Caco-2 (cell line): ENCODE data around the gene PCTP. TPM values are rescaled to one million over a fixed set of nuclear protein-coding genes. Genes with fewer than 3 reads are reported as not detected.

ENCODE experiments used
- BruUV-seq: library from RNA; stranded (reverse); fragments of 400-500 nt; replicated peaks from 2 replicates; lab custom pipeline; 2021; lab: Mats Ljungman, UMichigan
- CTCF ChIA-PET: fragments of 300-600 bp; sonication (Branson Sonifier 250); formaldehyde crosslinking; loops from one replicate; lab custom pipeline; 2022; ENCODE audit warnings: antibody characterized with exemption; lab: Charles Lee
- POLR2A ChIA-PET: fragments of 300-600 bp; sonication (Branson Sonifier 250); formaldehyde crosslinking; loops from one replicate; lab custom pipeline; 2022; ENCODE audit warnings: antibody characterized with exemption; lab: Charles Lee
- DNase-seq, 2 experiments: peaks; one replicate each; pipeline versions ENCODE4 v3.0.0 to v3.0.0-alpha.2; 2020 to 2022
- H3K27me3 ChIP-seq: replicated peaks from 2 replicates; pipeline ENCODE4 v1.6.0; 2011; ENCODE audit warnings: low read length; ENCODE audit not compliant: control insufficient read depth, insufficient read depth
- H3K36me3 ChIP-seq: 2 replicates; pipeline ENCODE4 v1.5.1; 2011; ENCODE audit warnings: low read length; ENCODE audit not compliant: control insufficient read depth, insufficient read depth
- H3K4me1 ChIP-seq: fragments of 250-450 bp; sonication (Bioruptor Pico); 2 replicates; pipeline ENCODE4 v1.5.1; 2020; ENCODE audit warnings: mild to moderate bottlenecking
- H3K4me3 ChIP-seq: 2 replicates; pipeline ENCODE4 v1.5.1; 2011; ENCODE audit warnings: low read depth, mild to moderate bottlenecking, control low read depth, low read length
- H3K9me3 ChIP-seq: fragments of 250-450 bp; sonication (Bioruptor Pico); 2 replicates; pipeline ENCODE4 v1.5.1; 2020; ENCODE audit warnings: mild to moderate bottlenecking, moderate library complexity
- H3K27ac Mint-ChIP-seq: one replicate; pipeline ENCODE4 v1.8.0; 2022; ENCODE audit warnings: mixed read lengths; ENCODE audit not compliant: unreplicated experiment
- H3K27me3 Mint-ChIP-seq: one replicate; pipeline ENCODE4 v1.8.0; 2022; ENCODE audit warnings: mixed read lengths; ENCODE audit not compliant: insufficient read depth, unreplicated experiment
- H3K36me3 Mint-ChIP-seq: one replicate; pipeline ENCODE4 v1.8.0; 2022; ENCODE audit warnings: mild to moderate bottlenecking, mixed read lengths; ENCODE audit not compliant: insufficient read depth, unreplicated experiment
- H3K4me1 Mint-ChIP-seq: one replicate; pipeline ENCODE4 v1.8.0; 2022; ENCODE audit warnings: low read depth, mixed read lengths; ENCODE audit not compliant: unreplicated experiment
- H3K4me3 Mint-ChIP-seq: one replicate; pipeline ENCODE4 v1.8.0; 2022; ENCODE audit warnings: mild to moderate bottlenecking, moderate library complexity, mixed read lengths; ENCODE audit not compliant: unreplicated experiment
- H3K9me3 Mint-ChIP-seq: one replicate; pipeline ENCODE4 v1.8.0; 2022; ENCODE audit warnings: mixed read lengths; ENCODE audit not compliant: unreplicated experiment
- intact Hi-C: fragments of 100-400 bp; cut with micrococcal nuclease; formaldehyde crosslinking; loops from one replicate; pipeline ENCODE4 v1.10.0; 2022; ENCODE audit not compliant: unreplicated experiment
- total RNA-seq: library from RNA; stranded (reverse); gene quantifications from 2 replicates; pipeline ENCODE4 v1.2.3, GENCODE V29; 2022
- TF ChIP-seq, protein P1 (sequence below), 2 experiments: fragments of 200-600 bp in 1 of 2; IDR thresholded peaks; 1 replicate in 1 of 2; 2 replicates in 1 of 2; pipeline versions ENCODE4 v1.5.1 to v1.8.0; 2011 to 2022; ENCODE audit warnings: antibody characterized with exemption in 1 of 2, control low read depth in 1 of 2, inconsistent platforms in 1 of 2, low read depth in 1 of 2, low read length in 1 of 2, mild to moderate bottlenecking in 1 of 2, moderate library complexity in 1 of 2; ENCODE audit not compliant: insufficient read depth in 1 of 2, severe bottlenecking in 1 of 2, unreplicated experiment in 1 of 2

The PCTP gene
- total RNA-seq, 1 experiment from 2014 or later = 16.7 TPM

DNA sequence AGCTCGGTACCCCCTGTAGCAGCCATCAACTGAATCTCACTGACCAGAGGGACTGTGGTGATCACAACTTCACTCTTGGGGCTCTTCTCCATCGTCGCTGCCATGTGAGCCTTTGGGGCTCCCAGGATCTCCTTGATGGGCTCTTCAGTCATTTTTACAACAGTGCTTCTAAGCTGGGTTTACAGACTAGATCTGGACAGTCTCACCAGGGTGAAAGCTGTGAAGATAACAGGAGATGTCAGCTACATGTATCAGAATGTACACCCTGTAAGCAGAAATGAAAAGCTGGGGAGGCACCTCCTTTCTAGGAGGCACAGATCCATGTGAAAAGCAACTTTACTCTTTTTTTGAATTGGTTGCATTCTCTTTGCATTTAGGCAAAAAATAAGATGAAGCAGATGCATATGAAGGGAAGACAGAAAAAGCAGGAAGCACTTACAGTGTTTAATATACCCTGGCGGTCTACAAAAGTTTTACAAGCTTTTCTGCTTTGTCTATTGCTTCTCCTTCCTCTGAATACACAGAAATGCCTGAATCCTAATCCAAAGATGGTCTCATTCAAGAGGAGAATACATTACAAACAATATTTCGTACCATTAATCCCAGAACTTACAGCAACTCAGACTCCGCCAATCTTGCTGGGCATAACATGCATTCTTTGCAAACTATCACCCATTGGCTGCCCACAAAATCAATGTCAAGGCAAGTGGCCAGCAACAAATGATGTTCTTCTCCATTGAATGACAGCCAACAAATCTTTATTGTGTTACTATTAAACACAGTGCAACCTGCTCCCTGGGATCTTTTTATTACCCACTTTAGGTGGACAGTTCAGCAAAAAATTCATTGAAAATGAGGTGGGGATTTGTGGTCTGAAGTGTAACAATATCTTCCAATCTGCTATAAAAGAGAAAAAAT is 29.7 kb upstream of the PCTP start:
- H3K9me3 ChIP-seq = peaks cover 5% of the 10 kb centered on the region; the same call in 1 of the 2 replicates
- no peaks in the 10 kb centered on the region for H3K36me3 ChIP-seq
- no peak overlapping the region for H3K27ac Mint-ChIP-seq
- intact Hi-C loops = no loop called here
- no peak for DNase-seq
- CTCF ChIA-PET = interaction anchor here (0.6 kb wide), 1 partner anchor 194 kb away, joined by 7 read pairs; no protein-coding TSS in a partner anchor
- no peaks in the 10 kb centered on the region for H3K9me3 Mint-ChIP-seq
- no peaks in the 10 kb centered on the region; the same call in 1 of the 2 replicates for H3K27me3 ChIP-seq
- H3K4me1 ChIP-seq = no peaks in the 10 kb centered on the region
- peaks cover 27% of the 10 kb centered on the region for H3K27me3 Mint-ChIP-seq
- no peaks in the 10 kb centered on the region for H3K36me3 Mint-ChIP-seq
- TF ChIP-seq, protein P1, sequence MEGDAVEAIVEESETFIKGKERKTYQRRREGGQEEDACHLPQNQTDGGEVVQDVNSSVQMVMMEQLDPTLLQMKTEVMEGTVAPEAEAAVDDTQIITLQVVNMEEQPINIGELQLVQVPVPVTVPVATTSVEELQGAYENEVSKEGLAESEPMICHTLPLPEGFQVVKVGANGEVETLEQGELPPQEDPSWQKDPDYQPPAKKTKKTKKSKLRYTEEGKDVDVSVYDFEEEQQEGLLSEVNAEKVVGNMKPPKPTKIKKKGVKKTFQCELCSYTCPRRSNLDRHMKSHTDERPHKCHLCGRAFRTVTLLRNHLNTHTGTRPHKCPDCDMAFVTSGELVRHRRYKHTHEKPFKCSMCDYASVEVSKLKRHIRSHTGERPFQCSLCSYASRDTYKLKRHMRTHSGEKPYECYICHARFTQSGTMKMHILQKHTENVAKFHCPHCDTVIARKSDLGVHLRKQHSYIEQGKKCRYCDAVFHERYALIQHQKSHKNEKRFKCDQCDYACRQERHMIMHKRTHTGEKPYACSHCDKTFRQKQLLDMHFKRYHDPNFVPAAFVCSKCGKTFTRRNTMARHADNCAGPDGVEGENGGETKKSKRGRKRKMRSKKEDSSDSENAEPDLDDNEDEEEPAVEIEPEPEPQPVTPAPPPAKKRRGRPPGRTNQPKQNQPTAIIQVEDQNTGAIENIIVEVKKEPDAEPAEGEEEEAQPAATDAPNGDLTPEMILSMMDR (IDR thresholded peaks at IDR 0.05; ENCODE audit: insufficient read depth in 1 of 2, low read depth in 1 of 2, low read length in 1 of 2, severe bottlenecking in 1 of 2, unreplicated experiment in 1 of 2) = no peak
- H3K4me3 ChIP-seq = no peak overlapping the region
- no TSS peak for BruUV-seq
- no peak overlapping the region for H3K4me3 Mint-ChIP-seq
- H3K4me1 Mint-ChIP-seq = no peaks in the 10 kb centered on the region
- POLR2A ChIA-PET = no interaction called here

DNA sequence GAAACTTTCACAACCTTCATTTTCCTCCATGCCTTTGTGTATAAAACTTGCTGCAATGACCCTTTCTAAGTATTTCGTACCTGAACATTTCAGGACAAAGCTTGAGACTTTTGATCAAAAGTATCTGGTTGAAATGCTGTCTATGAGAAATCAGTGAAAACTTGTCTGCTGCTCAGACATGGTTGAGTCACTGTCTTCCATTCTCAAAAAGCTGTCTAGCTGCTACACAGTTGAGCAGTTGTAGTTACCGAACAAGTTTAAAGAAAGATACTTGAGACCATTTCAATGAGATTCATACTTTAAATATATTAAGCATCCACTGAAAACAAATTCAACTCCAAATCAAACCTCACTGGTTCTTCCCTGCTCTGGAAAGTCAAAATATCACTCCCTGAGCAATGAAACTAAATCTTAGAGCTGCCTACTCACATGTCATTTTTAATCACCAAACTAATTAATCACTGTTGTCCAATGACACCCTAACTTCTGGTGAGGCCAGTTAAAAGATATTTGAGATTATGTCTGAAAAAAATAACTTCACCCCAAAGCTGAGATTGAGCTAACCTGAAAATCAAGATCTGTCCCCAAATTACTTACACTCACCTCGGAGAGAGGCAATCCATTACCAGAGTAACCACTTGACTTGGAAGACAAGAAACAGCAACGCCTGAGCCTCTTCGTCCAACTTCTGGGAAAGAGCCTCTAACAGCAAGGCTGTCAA is 28.7 kb upstream of the PCTP start:
- Histone ChIP-seq H3K36me3 (no peaks in the 10 kb centered on the region), H3K9me3 (peaks cover 5% of the 10 kb centered on the region; the same call in 1 of the 2 replicates), H3K4me1 (no peaks in the 10 kb centered on the region), H3K27me3 (no peaks in the 10 kb centered on the region; the same call in 1 of the 2 replicates), H3K4me3 (no peak overlapping the region)
- H3K27me3 Mint-ChIP-seq = peaks cover 31% of the 10 kb centered on the region
- POLR2A ChIA-PET = no interaction called here
- H3K4me3 Mint-ChIP-seq = no peak overlapping the region
- CTCF ChIA-PET = interaction anchor here (0.7 kb wide), 1 partner anchor 80 kb away, joined by 3 read pairs; no protein-coding TSS in a partner anchor
- TF ChIP-seq, protein P1 (IDR thresholded peaks at IDR 0.05; ENCODE audit: insufficient read depth in 1 of 2, low read depth in 1 of 2, low read length in 1 of 2, severe bottlenecking in 1 of 2, unreplicated experiment in 1 of 2) = no peak
- no peak for DNase-seq
- no peaks in the 10 kb centered on the region for H3K4me1 Mint-ChIP-seq
- H3K36me3 Mint-ChIP-seq = no peaks in the 10 kb centered on the region
- intact Hi-C loops = no loop called here
- no peaks in the 10 kb centered on the region for H3K9me3 Mint-ChIP-seq
- no TSS peak for BruUV-seq
- H3K27ac Mint-ChIP-seq = no peak overlapping the region
